HG02840 (cell line): Measurements from ENCODE around the gene JMJD8.
A peak's percentile ranks its signal among the peaks of the same experiment; 100 is the strongest.

ENCODE experiments used
- ATAC-seq: cut with Tn5 transposase; IDR thresholded peaks from one replicate; pipeline ENCODE4 v1.9.1; 2021; ENCODE audit warnings: mild to moderate bottlenecking, moderate library complexity, moderate number of reproducible peaks; ENCODE audit not compliant: unreplicated experiment, low FRiP score

JMJD8 gene

DNA sequence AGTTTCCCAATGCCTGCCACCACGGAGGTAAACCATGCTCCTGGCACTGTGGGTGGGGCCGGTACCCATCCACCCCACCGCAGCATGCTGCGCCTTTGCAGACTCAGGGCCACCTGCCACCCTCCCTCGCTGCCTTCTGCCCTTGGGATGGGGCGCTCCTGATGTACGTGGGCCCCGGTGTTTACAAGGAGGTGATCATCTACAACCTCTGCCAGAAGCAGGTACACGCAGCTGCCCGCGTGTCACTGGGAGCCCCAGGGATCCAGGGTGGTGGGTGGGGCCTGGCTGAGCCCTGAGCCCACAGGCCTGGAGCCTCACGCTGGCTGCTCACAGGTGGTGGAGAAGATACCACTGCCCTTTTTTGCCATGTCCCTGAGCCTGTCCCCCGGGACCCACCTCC lies 17.6 kb downstream of the JMJD8 start:
- ATAC-seq, result no peak

DNA sequence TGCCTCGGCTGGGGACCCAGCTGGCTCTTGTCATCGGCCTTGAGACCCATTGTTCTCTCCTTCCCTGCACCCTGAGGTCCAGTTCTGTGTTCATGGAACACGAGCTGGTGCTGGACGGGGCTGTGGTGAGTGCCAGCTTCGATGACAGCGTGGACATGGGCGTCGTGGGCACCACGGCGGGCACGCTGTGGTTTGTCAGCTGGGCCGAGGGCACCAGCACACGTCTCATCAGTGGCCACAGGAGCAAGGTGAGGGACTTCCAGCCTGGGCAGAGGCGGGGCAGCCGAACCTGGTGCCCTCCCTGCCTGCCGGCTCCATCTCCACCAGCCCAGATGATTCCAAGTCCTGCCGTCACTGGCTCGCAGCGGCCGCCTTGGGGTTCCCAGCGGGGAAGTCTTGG lies 21.5 kb downstream of the JMJD8 start:
- ATAC-seq, result no peak

DNA sequence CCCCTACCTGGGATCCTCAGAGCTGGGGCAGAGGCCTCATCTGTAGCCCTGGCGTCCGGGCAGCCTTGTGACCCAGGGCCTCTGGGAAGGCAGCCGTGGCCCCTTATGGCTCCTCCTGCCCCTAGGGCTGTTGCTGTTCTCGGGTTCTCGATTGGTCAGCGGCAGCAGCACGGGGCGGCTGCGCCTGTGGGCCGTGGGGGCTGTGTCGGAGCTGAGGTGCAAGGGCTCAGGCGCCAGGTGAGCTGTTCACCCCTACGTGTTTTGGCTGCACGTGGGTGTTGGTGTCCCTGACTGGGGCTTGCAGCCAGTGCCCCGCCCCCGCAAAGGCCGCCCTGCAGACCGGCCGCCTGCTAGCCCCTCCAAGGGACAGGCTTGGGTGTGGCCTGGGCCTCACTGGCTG lies 22.0 kb downstream of the JMJD8 start:
- no peak for ATAC-seq

DNA sequence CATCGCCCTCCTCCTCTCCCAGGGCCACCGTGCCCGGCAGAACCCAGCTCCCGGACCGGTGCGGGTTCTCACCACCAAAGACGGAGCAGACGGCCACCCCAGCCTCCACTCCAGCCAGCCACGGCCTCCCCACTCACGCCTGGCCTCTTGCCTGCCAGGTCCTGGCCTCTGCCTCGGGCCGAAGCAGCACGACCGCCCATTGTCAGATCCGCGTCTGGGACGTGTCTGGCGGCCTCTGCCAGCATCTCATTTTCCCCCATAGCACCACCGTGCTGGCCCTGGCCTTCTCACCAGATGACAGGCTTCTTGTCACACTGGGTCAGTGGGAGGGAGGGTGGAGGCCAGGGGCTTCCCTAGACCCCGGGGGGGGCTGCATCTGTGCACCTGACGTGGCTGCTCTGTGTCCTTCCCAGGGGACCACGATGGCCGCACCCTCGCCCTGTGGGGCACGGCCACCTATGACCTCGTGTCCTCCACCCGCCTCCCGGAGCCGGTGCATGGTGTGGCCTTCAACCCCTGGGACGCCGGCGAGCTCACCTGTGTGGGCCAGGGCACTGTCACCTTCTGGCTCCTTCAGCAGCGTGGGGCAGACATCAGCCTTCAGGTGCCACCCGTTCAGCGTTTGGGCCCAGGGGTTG lies 22.8 kb downstream of the JMJD8 start:
- ATAC-seq, result no peak

GRCh38 chr16:660459-661183 lies 23.5 kb downstream of the JMJD8 start:
- no peak for ATAC-seq

DNA sequence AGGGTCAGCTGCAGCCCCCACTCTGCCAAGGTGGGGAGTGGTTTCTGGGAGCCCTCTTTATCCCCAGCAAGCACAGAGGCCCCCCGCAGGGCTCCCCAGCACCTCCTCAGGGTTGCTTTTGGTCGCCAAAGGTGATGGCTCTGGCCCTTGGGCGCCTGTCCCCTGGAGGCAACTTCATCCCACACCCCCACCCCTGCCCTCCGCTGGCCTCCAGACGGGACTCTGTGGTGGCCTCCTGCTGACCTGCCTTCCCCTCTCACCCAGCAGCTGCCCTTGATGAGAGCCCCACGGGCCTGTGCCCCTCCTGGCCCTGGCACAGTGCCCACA lies 24.0 kb downstream of the JMJD8 start:
- ATAC-seq, result no peak

DNA sequence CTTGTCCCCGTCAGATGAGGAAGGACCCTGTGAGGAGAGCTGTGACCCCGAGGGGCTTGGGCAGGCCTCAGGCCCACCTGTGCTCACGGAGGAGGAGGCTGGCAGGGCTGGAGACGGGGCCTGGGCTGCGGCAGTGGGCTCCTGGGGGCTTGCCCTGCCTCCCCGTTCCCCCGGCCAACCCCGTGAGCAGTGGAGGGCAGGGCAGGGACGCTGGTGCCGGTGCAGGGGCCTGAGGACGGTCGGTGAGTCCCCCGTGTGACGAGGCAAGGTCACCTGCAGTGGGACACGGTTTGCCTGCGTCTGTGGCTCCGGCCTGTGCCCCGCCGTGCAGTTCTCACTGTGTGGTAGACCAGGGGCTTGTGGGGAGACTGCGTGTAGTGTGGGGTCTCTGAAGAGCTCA lies 24.5 kb downstream of the JMJD8 start:
- no peak for ATAC-seq

- no peak for ATAC-seq
Observed at GRCh38 chr16:658679-659571, 25.2 kb downstream of the JMJD8 start.

- no peak for ATAC-seq
Observed at GRCh38 chr16:657487-657886, 26.6 kb downstream of the JMJD8 start.

GRCh38 chr16:654034-654433 lies 30.1 kb downstream of the JMJD8 start:
- no peak for ATAC-seq

- no peak for ATAC-seq
Observed at GRCh38 chr16:652454-653305, 31.5 kb downstream of the JMJD8 start.

DNA sequence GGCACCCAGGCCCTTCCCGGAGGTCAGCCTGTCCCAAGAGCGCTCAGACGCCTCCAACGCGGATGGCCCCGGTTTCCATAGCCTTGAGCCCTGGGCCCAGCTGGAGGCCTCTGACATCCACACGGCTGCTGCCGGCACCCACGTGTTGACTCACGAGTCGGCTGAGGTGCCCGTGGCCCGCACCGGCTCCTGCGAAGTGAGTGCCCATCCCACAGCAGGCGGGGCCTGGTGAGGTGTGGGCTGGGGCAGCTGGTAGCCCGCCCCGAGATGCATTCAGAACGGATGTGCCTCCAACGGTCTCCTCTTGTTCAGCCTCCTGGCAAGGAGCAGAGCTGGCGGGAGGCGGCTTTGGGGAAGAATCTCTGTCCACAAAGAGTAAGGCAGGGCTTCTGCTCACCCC lies 32.3 kb downstream of the JMJD8 start:
- ATAC-seq, result no peak

DNA sequence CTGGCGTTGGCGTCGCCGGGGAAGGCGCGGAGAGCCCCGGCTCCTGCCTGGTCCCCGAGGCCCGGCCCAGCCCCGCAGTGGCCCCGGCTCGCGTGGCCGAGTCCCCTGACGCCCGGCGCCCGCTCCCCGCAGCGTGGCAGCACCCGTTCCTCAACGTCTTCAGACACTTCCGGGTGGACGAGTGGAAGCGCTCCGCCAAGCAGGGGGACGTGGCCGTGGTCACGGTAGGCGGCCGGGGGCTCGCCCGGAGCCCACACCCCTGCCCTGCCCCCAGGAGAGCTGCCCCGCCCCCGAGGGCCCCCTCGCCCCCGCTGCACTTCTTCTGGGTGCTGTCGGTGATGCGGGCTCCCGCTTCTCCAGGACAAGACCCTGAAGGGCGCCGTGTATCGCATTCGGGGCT lies 34.5 kb downstream of the JMJD8 start:
- ATAC-seq, result no peak

GRCh38 chr16:648781-649589 lies 35.1 kb downstream of the JMJD8 start, which contains the start of gene WDR90:
Gene WDR90 (plus strand): TSS chr16:649365. CDS start chr16:649417, 52 bp downstream.
- ATAC-seq, result peak; percentile 72

- no peak for ATAC-seq
Observed at GRCh38 chr16:648071-648780, 35.9 kb downstream of the JMJD8 start.

DNA sequence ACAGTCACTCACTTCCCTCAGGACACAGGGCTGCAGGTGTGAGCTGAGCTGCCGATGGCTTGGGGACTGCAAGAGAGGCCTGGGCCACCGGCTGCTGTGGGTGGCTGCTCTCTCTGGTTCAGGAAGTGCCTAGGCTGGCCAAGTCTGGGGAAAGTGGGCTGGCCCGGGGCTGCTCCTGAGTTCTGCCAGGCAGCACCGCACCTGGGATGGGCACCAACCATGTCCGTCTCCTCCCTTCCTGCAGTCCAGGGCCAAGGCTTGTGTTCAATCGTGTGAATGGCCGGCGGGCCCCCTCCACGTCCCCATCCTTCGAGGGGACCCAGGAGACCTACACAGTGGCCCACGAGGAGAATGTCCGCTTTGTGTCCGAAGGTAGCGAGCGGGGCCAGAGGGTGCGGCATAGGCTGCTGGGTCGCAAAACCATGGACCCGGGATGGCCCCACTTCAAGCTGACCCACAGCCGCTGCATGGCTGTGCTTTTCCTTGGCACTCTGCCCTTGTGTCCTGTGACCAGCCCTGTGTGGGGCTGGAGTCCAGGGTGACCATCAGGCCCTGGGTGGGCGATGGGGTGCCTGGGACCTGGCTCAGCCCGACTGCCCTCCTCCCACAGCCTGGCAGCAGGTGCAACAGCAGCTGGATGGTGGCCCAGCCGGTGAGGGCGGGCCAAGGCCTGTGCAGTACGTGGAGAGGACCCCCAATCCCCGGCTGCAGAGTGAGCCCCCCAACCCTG lies 36.8 kb downstream of the JMJD8 start:
- ATAC-seq, result no peak

GRCh38 chr16:646679-647172 lies 37.4 kb downstream of the JMJD8 start:
- no peak for ATAC-seq
